T-cell (primary cell): ENCODE measurements around the gene CENPW. TPM values are rescaled to one million over a fixed set of nuclear protein-coding genes. Genes with fewer than 3 reads are reported as not detected.

ENCODE experiments used
- ATAC-seq, 4 experiments: fragments of 200-7000 bp in 3 of 4; fragments of 150-1000 bp in 1 of 4; cut with Tn5 transposase; replicated peaks in 1 of 4; 1 replicate in 3 of 4; 2 replicates in 1 of 4; pipeline ENCODE4 v1.10.0; 2021; ENCODE audit warnings: moderate library complexity in 3 of 4, mild to moderate bottlenecking in 2 of 4, moderate number of reproducible peaks in 1 of 4
- CTCF ChIA-PET, 2 donors: fragments of 300-600 bp; sonication (Branson Sonifier 250); formaldehyde crosslinking; loops; one replicate each; lab custom pipeline; 2022; ENCODE audit warnings: antibody characterized with exemption in 2 of 2; lab: Charles Lee
- POLR2A ChIA-PET, 2 donors: fragments of 300-600 bp; sonication (Branson Sonifier 250); formaldehyde crosslinking; loops; one replicate each; lab custom pipeline; 2022; ENCODE audit warnings: antibody characterized with exemption in 2 of 2; lab: Charles Lee
- DNase-seq, 35 experiments: peaks; one replicate each; pipeline versions ENCODE4 v3.0.0 to v3.0.0-alpha.2; 2013 to 2023
- H3K27ac ChIP-seq: one replicate; pipeline ENCODE4 v1.5.1; 2013; ENCODE audit warnings: low read length
- H3K27me3 ChIP-seq, 2 experiments: replicated peaks in 1 of 2; 1 replicate in 1 of 2; 2 replicates in 1 of 2; pipeline versions ENCODE4 v1.6.1 to v1.7.0; 2013; ENCODE audit warnings: low read length in 1 of 2, mixed read lengths in 1 of 2; ENCODE audit not compliant: control insufficient read depth in 2 of 2, insufficient read depth in 2 of 2; ENCODE audit errors: extremely low read depth in 1 of 2
- H3K36me3 ChIP-seq, 2 donors: 1 replicate in 1 of 2; 2 replicates in 1 of 2; pipeline versions ENCODE4 v1.6.1 to v1.7.0; 2013; ENCODE audit warnings: low read length in 1 of 2; ENCODE audit not compliant: control insufficient read depth in 2 of 2, insufficient read depth in 1 of 2; ENCODE audit errors: extremely low read depth in 1 of 2
- H3K4me1 ChIP-seq, 2 experiments: 1 replicate in 1 of 2; 2 replicates in 1 of 2; pipeline versions ENCODE4 v1.6.1 to v1.7.0; 2013; ENCODE audit warnings: low read length in 2 of 2, mixed read lengths in 1 of 2; ENCODE audit not compliant: insufficient read depth in 2 of 2, control insufficient read depth in 1 of 2; ENCODE audit errors: extremely low read depth in 1 of 2
- H3K4me3 ChIP-seq, 2 donors: 1 replicate in 1 of 2; 2 replicates in 1 of 2; pipeline versions ENCODE4 v1.5.1 to v1.7.0; 2013; ENCODE audit warnings: mild to moderate bottlenecking in 2 of 2, low read length in 1 of 2, moderate library complexity in 1 of 2; ENCODE audit not compliant: control insufficient read depth in 1 of 2; ENCODE audit errors: extremely low read depth in 1 of 2
- H3K9me3 ChIP-seq: 2 replicates; pipeline ENCODE4 v1.7.0; 2013
- H3K27ac Mint-ChIP-seq, 2 donors: one replicate each; pipeline ENCODE4 v1.8.0; 2020 to 2021; ENCODE audit warnings: mild to moderate bottlenecking in 2 of 2, mixed read lengths in 2 of 2
- H3K27me3 Mint-ChIP-seq, 2 donors: one replicate each; pipeline ENCODE4 v1.8.0; 2021 to 2022; ENCODE audit warnings: mixed read lengths in 2 of 2
- H3K36me3 Mint-ChIP-seq: one replicate; pipeline ENCODE4 v1.8.0; 2021; ENCODE audit warnings: mixed read lengths
- H3K4me1 Mint-ChIP-seq, 3 donors: one replicate each; pipeline ENCODE4 v1.8.0; 2020 to 2022; ENCODE audit warnings: mixed read lengths in 3 of 3, mild to moderate bottlenecking in 1 of 3
- H3K4me3 Mint-ChIP-seq, 3 donors: one replicate each; pipeline ENCODE4 v1.8.0; 2020 to 2022; ENCODE audit warnings: mild to moderate bottlenecking in 3 of 3, mixed read lengths in 3 of 3, moderate library complexity in 3 of 3
- H3K9me3 Mint-ChIP-seq, 3 donors: one replicate each; pipeline ENCODE4 v1.8.0; 2020 to 2022; ENCODE audit warnings: mixed read lengths in 3 of 3
- WGBS: methylation state at CpG from one replicate; pipeline ENCODE4 v1.1.5; 2013; ENCODE audit warnings: missing lambda C conversion rate; ENCODE audit not compliant: insufficient coverage; 5-methylcytosine and 5-hydroxymethylcytosine counted together
- total RNA-seq, 35 experiments: library from RNA in 6 of 35; stranded (reverse) in 6 of 35; fragments of 120-200 nt in 1 of 35; gene quantifications; one replicate each; pipeline versions ENCODE4 v1.2.1 to v1.2.4 and lab custom pipeline; 2013 to 2026

Gene CENPW
- total RNA-seq, result 1 to 10 TPM; 1.2 to 4.1 (median 1.9) TPM
- total RNA-seq (2013), result 2.0 TPM
- total RNA-seq (lab: John Stamatoyannopoulos, UW), result 0.23 to 16.0 (median 0.79) reads per million in 29 experiments

DNA sequence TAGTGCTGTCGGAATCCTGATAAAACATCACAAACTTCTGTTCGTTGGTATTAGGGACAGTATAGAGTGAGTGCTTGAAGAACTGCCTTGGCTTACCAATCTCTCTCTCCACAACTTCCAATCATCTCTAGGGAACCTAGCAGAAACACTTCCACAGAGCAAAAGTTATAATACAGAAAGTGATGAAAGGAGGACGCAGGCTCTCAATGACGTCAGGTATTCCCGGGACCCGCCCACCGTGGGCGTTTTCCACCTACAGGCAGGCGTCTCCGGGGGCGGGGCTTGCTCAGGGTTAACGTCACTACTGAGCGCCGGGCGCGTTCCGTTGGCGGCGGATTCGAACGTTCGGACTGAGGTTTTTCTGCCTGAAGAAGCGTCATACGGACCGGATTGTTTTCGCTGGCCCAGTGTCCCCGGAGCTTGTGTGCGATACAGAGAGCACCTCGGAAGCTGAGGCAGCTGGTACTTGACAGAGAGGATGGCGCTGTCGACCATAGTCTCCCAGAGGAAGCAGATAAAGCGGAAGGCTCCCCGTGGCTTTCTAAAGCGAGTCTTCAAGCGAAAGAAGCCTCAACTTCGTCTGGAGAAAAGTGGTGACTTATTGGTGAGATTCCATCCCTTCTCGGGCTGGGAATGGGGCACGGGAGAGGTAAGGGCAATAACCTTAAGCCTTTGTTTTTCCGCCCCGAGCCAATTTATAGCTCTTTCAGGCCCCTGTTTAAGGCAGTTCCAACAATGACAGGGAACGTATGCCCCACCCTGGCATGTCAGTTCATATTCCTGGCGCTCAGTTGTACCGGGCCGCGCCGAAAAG lies at the start of gene CENPW:
Gene CENPW (plus strand): TSS at position 320 of the 814 bp plus-strand sequence. CDS start 159 bp downstream, at position 479.
- Mint-ChIP-seq H3K27ac (no peak within 1 kb of the TSS), H3K36me3 (no peaks in the 10 kb centered on the region), H3K4me3 (no peak within 1 kb of the TSS), H3K27me3 (no peaks in the 10 kb centered on the region), H3K4me1 (peaks cover 7 to 12% (median 10%) of the 10 kb centered on the region in 3 donors), H3K9me3 (no peaks in the 10 kb centered on the region)
- 0% methylated on average over 43 of the region's 46 CpGs for WGBS
- Histone ChIP-seq H3K9me3 (no peaks in the 10 kb centered on the region), H3K4me1 (peaks cover 7 to 16% of the 10 kb centered on the region in 2 experiments), H3K4me3 (peak within 1 kb of the TSS; percentile 65 to 97), H3K36me3 (no peaks in the 10 kb centered on the region), H3K27ac (no peak within 1 kb of the TSS), H3K27me3 (no peaks in the 10 kb centered on the region)
- ChIA-PET POLR2A (interaction anchor here in 1 of 2 donors (0.6 kb wide), 1 partner anchor 1022 kb away, joined by 4 read pairs; no protein-coding TSS in a partner anchor), CTCF (interaction anchor here in 1 of 2 donors (0.5 kb wide), 1 partner anchor 563 kb away, joined by 6 read pairs; no protein-coding TSS in a partner anchor)
- peak; percentile 87 to 96 (median 91) for ATAC-seq
- peak; percentile 67 to 93 (median 84) for DNase-seq

- no peaks in the 10 kb centered on the region for H3K4me1 ChIP-seq
- H3K27ac ChIP-seq, result no peak overlapping the region
- Mint-ChIP-seq H3K27me3 (no peaks in the 10 kb centered on the region), H3K27ac (no peak overlapping the region), H3K36me3 (no peaks in the 10 kb centered on the region), H3K4me1 (no peaks in the 10 kb centered on the region), H3K4me3 (no peak overlapping the region), H3K9me3 (no peaks in the 10 kb centered on the region)
- no peaks in the 10 kb centered on the region for H3K27me3 ChIP-seq
- H3K4me3 ChIP-seq, result no peak overlapping the region
- ChIA-PET POLR2A (no interaction called here), CTCF (no interaction called here)
- no peaks in the 10 kb centered on the region for H3K9me3 ChIP-seq
- no peak for DNase-seq
- ATAC-seq, result no peak
- no peaks in the 10 kb centered on the region for H3K36me3 ChIP-seq
These were observed 45.9 kb upstream of the CENPW start for GRCh38 chr6:126293891-126294524.

GRCh38 chr6:126300126-126300525 lies 39.8 kb upstream of the CENPW start:
- WGBS, result 69% methylated on average over 2 of the region's 3 CpGs
- CTCF ChIA-PET, result no interaction called here
- no peaks in the 10 kb centered on the region for H3K9me3 Mint-ChIP-seq
- no peaks in the 10 kb centered on the region for H3K27me3 Mint-ChIP-seq
- Histone ChIP-seq H3K36me3 (no peaks in the 10 kb centered on the region), H3K27me3 (no peaks in the 10 kb centered on the region), H3K9me3 (no peaks in the 10 kb centered on the region), H3K4me1 (no peaks in the 10 kb centered on the region), H3K4me3 (no peak overlapping the region), H3K27ac (no peak overlapping the region)
- peaks cover 9 to 11% (median 10%) of the 10 kb centered on the region in 3 donors for H3K4me1 Mint-ChIP-seq
- no peak overlapping the region for H3K27ac Mint-ChIP-seq
- no peak for DNase-seq
- H3K36me3 Mint-ChIP-seq, result no peaks in the 10 kb centered on the region
- POLR2A ChIA-PET, result no interaction called here
- no peak for ATAC-seq
- no peak overlapping the region for H3K4me3 Mint-ChIP-seq

- Histone ChIP-seq H3K27me3 (no peaks in the 10 kb centered on the region), H3K27ac (no peak overlapping the region), H3K9me3 (no peaks in the 10 kb centered on the region), H3K36me3 (no peaks in the 10 kb centered on the region), H3K4me3 (no peak overlapping the region), H3K4me1 (no peaks in the 10 kb centered on the region)
- Mint-ChIP-seq H3K4me1 (peaks cover 9 to 11% (median 10%) of the 10 kb centered on the region in 3 donors), H3K36me3 (no peaks in the 10 kb centered on the region), H3K27ac (no peak overlapping the region), H3K9me3 (no peaks in the 10 kb centered on the region), H3K4me3 (no peak overlapping the region), H3K27me3 (no peaks in the 10 kb centered on the region)
- ChIA-PET CTCF (no interaction called here), POLR2A (no interaction called here)
- ATAC-seq, result no peak
- no peak for DNase-seq
These were observed 39.2 kb upstream of the CENPW start for GRCh38 chr6:126300735-126301134.

DNA sequence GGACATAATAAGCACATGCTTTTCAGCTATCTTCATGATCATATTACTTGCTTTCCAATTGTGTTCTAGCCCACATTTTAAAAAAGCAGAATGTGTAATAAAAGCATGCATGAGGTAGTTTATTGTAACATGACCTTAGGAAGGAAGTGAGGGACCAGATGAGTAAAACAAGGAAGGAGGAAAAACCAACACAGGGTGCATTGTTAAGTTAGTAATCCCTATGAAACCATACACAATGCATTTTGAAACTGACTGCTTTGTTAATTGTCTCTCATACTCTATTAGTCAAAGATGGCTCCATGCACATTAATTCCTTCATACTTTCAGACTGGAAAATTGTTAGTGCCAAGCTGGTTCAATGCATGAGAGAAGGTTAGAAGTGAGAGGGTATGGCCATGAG lies 37.7 kb upstream of the CENPW start:
- Histone ChIP-seq H3K9me3 (no peaks in the 10 kb centered on the region), H3K4me1 (no peaks in the 10 kb centered on the region), H3K36me3 (no peaks in the 10 kb centered on the region), H3K4me3 (no peak overlapping the region), H3K27me3 (no peaks in the 10 kb centered on the region), H3K27ac (no peak overlapping the region)
- ATAC-seq, result no peak
- CTCF ChIA-PET, result no interaction called here
- no peaks in the 10 kb centered on the region for H3K9me3 Mint-ChIP-seq
- no peak for DNase-seq
- peaks cover 2 to 4% of the 10 kb centered on the region in 2 donors for H3K27me3 Mint-ChIP-seq
- POLR2A ChIA-PET, result no interaction called here
- no peaks in the 10 kb centered on the region for H3K36me3 Mint-ChIP-seq
- H3K4me3 Mint-ChIP-seq, result no peak overlapping the region
- H3K27ac Mint-ChIP-seq, result no peak overlapping the region
- H3K4me1 Mint-ChIP-seq, result peaks cover 9 to 11% (median 10%) of the 10 kb centered on the region in 3 donors

- no peaks in the 10 kb centered on the region for H3K9me3 Mint-ChIP-seq
- H3K4me3 ChIP-seq, result no peak overlapping the region
- no peaks in the 10 kb centered on the region for H3K4me1 ChIP-seq
- H3K27ac Mint-ChIP-seq, result no peak overlapping the region
- no peak overlapping the region for H3K4me3 Mint-ChIP-seq
- no CpG with 5 or more reads among the region's 2 CpGs for WGBS
- H3K27me3 Mint-ChIP-seq, result peaks cover 2 to 4% of the 10 kb centered on the region in 2 donors
- ATAC-seq, result no peak
- no peaks in the 10 kb centered on the region for H3K36me3 ChIP-seq
- no peak overlapping the region for H3K27ac ChIP-seq
- no peaks in the 10 kb centered on the region for H3K36me3 Mint-ChIP-seq
- CTCF ChIA-PET, result no interaction called here
- H3K27me3 ChIP-seq, result no peaks in the 10 kb centered on the region
- POLR2A ChIA-PET, result no interaction called here
- H3K9me3 ChIP-seq, result no peaks in the 10 kb centered on the region
- H3K4me1 Mint-ChIP-seq, result no peaks in the 10 kb centered on the region
- no peak for DNase-seq
These were observed 32.1 kb upstream of the CENPW start for GRCh38 chr6:126307849-126308248.
